ENCODE measurements around the gene ME3. TPM values are rescaled to one million over a fixed set of nuclear protein-coding genes. Genes with fewer than 3 reads are reported as not detected.
"Not testable (repeated sequence)": the region's sequence is repeated elsewhere in the genome, so short reads cannot be mapped to it uniquely, and the experiment has no call there.

Gene ME3
- total and polyA plus RNA-seq, 12 donors = 13.9 to 128 (median 44.5) TPM

DNA sequence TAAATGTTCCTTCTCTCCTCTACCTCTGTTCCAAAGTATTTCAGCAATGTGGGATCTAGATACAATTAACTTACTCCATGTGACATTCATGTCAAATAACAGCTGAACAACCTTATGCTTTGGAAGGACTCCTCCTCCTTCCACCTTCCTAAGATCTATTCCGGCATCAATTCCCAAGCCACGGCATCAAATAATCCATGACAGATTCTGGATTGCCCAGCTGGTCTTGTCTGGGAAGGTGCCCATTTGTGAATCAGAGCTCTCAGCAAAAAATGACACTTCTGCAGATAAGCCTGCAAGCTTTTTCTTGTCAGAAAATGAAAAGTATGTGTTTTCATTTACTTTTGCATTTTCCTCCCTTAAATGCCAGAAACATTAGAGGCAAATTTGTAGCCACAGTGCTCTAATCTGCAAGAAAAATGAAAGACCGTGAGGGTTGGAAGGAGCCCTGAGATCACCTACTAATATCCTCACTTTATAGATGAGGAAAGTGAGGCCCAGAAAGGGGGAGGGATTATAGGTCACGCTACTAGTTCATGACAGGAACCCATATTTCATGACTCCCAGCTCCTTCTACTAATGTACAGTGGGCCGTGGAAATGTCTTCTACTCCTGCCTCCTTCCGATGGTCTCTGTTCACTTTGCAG lies 124.0 kb downstream of the ME3 start:
- Histone ChIP-seq H3K36me3 (replicated peaks in 1 of 2) (no peaks in the 10 kb centered on the region), H3K4me1 (replicated peaks in 1 of 2) (peaks cover 28 to 34% of the 10 kb centered on the region in 2 donors), H3K4me3 (no peak overlapping the region), H3K27ac (peak overlapping the region in 4 of 5 donors; percentile 22 to 78 (median 48)), H3K9me3 (replicated peaks in 1 of 3) (no peaks in the 10 kb centered on the region), H3K27me3 (no peaks in the 10 kb centered on the region)
- intact Hi-C loops (cut with DNase I) = no loop called here
- DNase-seq = peak in 6 of 7 donors; percentile 48 to 80 (median 60)
- WGBS, 4 donors = 27 to 45% (median 34%) methylated on average over 6 of the region's 6 CpGs
- TF ChIP-seq, protein P1, sequence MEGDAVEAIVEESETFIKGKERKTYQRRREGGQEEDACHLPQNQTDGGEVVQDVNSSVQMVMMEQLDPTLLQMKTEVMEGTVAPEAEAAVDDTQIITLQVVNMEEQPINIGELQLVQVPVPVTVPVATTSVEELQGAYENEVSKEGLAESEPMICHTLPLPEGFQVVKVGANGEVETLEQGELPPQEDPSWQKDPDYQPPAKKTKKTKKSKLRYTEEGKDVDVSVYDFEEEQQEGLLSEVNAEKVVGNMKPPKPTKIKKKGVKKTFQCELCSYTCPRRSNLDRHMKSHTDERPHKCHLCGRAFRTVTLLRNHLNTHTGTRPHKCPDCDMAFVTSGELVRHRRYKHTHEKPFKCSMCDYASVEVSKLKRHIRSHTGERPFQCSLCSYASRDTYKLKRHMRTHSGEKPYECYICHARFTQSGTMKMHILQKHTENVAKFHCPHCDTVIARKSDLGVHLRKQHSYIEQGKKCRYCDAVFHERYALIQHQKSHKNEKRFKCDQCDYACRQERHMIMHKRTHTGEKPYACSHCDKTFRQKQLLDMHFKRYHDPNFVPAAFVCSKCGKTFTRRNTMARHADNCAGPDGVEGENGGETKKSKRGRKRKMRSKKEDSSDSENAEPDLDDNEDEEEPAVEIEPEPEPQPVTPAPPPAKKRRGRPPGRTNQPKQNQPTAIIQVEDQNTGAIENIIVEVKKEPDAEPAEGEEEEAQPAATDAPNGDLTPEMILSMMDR (IDR thresholded peaks at IDR 0.05) = no peak
- no peak for TF ChIP-seq POLR2A (IDR thresholded peaks at IDR 0.05)

DNA sequence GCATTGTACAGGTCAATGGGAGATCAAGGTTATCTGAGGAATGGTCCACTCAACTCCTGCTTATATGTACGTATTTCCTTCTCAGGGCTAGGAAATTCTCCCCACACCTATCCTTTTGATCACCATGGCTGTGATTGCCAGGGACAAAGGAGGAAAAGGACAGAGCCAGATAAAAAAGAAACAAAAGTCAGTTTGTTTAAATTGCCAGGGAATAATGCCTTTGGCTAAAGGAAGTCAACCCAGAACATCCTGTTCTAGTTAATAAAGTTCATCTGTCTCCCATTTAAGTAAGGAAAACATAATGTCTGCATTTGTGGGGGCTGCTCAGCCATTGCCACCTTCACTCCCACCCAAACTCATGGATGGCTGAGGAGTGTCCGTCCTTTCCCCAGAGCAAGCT lies 124.7 kb downstream of the ME3 start:
- H3K27me3 ChIP-seq = no peaks in the 10 kb centered on the region
- H3K27ac ChIP-seq = peak overlapping the region in 4 of 5 donors; percentile 22 to 78 (median 48)
- peaks cover 28 to 34% of the 10 kb centered on the region in 2 donors for H3K4me1 ChIP-seq (replicated peaks in 1 of 2)
- H3K4me3 ChIP-seq = no peak overlapping the region
- TF ChIP-seq, protein P1 (IDR thresholded peaks at IDR 0.05) = no peak
- TF ChIP-seq POLR2A (IDR thresholded peaks at IDR 0.05) = no peak
- H3K36me3 ChIP-seq (replicated peaks in 1 of 2) = no peaks in the 10 kb centered on the region
- 55 to 64% (median 59%) methylated on average over 2 of the region's 2 CpGs for WGBS, 4 donors
- intact Hi-C loops (cut with DNase I) = no loop called here
- H3K9me3 ChIP-seq (replicated peaks in 1 of 3) = no peaks in the 10 kb centered on the region
- no peak for DNase-seq

DNA sequence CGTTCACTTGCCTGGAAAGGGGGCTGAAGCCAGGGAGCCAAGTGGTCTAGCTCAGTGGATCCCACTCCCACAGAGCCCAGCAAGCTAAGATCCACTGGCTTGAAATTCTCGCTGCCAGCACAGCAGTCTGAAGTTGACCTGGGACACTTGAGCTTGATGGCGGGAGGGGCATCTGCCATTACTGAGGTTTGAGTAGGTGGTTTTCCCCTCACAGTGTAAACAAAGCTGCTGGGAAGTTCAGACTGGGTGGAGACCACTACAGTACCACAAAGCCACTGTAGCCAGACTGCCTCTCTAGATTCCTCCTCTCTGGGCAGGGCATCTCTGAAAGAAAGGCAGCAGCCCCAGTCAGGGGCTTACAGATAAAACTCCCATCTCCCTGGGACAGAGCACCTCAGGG lies 131.1 kb downstream of the ME3 start:
- H3K4me3 ChIP-seq; H3K27me3 ChIP-seq; H3K4me1 ChIP-seq (replicated peaks in 1 of 2); H3K27ac ChIP-seq; DNase-seq; intact Hi-C loops (cut with DNase I); H3K9me3 ChIP-seq (replicated peaks in 1 of 3); H3K36me3 ChIP-seq (replicated peaks in 1 of 2): not testable (repeated sequence)
- 88 to 100% (median 93%) methylated on average over 2 to 3 of the region's 3 CpGs for WGBS, 4 donors

DNA sequence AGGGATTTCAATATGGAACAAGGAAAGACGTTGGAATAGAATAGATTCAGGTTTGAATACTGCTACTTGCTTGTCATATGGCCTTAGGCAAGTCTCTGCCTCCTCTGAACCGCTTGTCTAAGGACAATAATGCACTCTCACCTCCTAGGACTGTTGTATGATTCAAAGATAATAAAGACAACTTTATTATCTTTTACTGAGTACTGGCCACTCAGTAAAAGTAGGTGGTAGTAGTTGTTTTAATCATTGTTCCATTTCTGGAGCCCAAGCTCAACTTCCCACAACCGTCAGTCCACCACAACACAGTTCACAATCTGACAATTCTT lies 134.2 kb downstream of the ME3 start:
- Histone ChIP-seq H3K27me3 (no peaks in the 10 kb centered on the region), H3K36me3 (replicated peaks in 1 of 2) (no peaks in the 10 kb centered on the region), H3K27ac (no peak overlapping the region), H3K4me3 (no peak overlapping the region), H3K9me3 (replicated peaks in 1 of 3) (no peaks in the 10 kb centered on the region), H3K4me1 (replicated peaks in 1 of 2) (no peaks in the 10 kb centered on the region)
- 88 to 93% (median 90%) methylated on average over 3 of the region's 3 CpGs for WGBS, 4 donors
- no peak for TF ChIP-seq POLR2A (IDR thresholded peaks at IDR 0.05)
- TF ChIP-seq, protein P1 (IDR thresholded peaks at IDR 0.05) = no peak
- no peak for DNase-seq
- intact Hi-C loops (cut with DNase I) = no loop called here

DNA sequence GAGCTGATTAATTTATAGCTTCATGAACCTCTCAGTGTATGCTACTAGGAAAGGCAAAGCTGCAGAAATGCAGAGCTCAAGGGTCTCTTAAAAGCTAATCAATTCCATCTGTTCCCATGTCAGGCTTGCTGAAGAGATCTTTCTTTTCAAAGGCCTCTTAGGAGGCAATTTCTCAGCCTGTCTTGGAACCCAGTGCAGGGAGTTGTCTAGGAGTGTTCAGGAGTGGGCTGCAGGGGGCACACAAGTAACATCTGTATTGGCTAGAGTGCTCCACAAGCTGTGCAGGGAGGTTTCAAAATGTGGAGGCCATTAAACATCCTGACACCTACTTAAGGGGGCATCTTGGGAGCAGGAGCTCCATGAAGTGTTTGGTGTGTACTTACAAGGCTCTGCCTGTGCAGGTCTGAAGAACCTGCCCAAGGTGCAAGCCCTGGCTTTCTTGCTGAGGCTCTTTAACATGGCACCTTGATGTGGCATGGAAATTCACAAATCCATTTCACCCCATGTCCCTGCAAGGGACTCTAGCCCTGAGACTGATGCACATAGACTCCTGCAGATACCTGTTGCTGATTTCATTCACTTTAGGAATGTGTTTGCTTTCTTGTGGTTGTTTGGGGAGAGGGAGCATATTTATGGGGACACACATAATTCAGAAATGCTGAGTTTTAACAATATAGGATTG lies 134.7 kb downstream of the ME3 start:
- intact Hi-C loops (cut with DNase I) = no loop called here
- Histone ChIP-seq H3K36me3 (replicated peaks in 1 of 2) (no peaks in the 10 kb centered on the region), H3K9me3 (replicated peaks in 1 of 3) (no peaks in the 10 kb centered on the region), H3K27me3 (no peaks in the 10 kb centered on the region), H3K4me1 (replicated peaks in 1 of 2) (no peaks in the 10 kb centered on the region), H3K27ac (no peak overlapping the region), H3K4me3 (no peak overlapping the region)
- no peak for DNase-seq
- TF ChIP-seq POLR2A (IDR thresholded peaks at IDR 0.05) = no peak
- TF ChIP-seq, protein P1 (IDR thresholded peaks at IDR 0.05) = peak in 1 of 6 experiments; percentile 15
